ENCODE results near the gene ABCA7. TPM values are rescaled to one million over a fixed set of nuclear protein-coding genes. Genes with fewer than 3 reads are reported as not detected.
A peak's percentile ranks its signal among the peaks of the same experiment; 100 is the strongest.

ABCA7 gene
- total RNA-seq, 1 donor: 42.5 TPM

DNA sequence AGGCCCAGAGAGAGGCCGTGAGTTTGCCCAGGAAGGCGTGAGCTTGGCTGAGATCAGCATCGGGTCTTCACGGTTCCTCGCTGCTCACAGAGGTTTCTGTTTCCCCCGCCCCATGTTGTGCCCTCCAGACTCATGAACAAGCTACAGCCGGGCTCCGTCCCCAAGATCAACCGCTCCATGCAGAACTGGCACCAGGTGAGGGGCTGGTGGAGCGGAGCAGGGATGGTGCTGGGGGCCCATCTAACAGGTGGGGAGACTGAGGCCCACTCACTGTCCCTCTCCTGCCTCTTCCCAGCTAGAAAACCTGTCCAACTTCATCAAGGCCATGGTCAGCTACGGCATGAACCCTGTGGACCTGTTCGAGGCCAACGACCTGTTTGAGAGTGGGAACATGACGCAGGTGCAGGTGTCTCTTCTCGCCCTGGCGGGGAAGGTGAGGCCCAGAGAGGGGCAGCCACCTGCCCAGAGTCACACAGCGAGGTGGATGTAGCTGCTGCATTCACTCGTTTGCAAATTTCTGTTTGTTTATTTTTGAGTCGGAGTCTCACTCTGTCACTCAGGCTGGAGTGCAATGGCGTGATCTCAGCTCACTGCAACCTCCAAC, 7.5 kb upstream of the ABCA7 start:
- no peak for DNase-seq (ENCODE audit: low read depth in 2 of 3, low spot score in 2 of 3)

DNA sequence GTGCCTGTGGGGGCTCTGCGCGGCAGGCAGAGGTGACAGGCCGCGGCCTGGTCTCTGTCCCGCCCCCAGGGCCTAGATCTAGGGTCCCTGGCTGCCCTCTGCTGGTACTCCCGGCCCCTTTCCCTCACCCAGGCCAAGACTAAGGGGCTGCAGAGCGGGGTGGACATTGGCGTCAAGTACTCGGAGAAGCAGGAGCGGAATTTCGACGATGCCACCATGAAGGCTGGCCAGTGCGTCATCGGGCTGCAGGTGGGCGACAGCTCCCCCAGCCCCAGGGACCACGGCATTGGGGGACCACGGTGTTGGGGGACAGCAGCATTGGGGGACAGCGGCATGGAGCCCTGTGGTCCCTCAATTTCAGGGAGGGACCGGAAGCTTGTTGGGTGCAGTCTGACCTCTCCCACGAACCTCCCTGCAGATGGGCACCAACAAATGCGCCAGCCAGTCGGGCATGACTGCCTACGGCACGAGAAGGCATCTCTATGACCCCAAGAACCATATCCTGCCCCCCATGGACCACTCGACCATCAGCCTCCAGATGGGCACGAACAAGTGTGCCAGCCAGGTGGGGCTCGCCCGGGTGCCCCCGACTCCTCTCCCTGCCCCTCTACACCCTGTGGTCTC, 3.8 kb upstream of the ABCA7 start:
- no peak for DNase-seq (ENCODE audit: low read depth in 2 of 3, low spot score in 2 of 3)

DNA sequence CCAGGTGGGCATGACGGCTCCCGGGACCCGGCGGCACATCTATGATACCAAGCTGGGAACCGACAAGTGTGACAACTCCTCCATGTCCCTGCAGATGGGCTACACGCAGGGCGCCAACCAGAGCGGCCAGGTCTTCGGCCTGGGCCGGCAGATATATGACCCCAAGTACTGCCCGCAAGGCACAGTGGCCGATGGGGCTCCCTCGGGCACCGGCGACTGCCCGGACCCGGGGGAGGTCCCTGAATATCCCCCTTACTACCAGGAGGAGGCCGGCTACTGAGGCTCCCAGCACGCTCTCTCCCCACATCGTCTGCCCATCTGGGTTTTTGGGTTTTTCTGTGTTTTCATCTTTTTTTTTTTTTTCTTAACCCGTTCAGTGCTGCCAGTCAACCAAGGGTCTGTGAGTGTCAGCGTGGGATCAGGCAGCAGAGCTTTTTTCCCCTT, 2.3 kb upstream of the ABCA7 start:
- no peak for DNase-seq (ENCODE audit: low read depth in 2 of 3, low spot score in 2 of 3)

DNA sequence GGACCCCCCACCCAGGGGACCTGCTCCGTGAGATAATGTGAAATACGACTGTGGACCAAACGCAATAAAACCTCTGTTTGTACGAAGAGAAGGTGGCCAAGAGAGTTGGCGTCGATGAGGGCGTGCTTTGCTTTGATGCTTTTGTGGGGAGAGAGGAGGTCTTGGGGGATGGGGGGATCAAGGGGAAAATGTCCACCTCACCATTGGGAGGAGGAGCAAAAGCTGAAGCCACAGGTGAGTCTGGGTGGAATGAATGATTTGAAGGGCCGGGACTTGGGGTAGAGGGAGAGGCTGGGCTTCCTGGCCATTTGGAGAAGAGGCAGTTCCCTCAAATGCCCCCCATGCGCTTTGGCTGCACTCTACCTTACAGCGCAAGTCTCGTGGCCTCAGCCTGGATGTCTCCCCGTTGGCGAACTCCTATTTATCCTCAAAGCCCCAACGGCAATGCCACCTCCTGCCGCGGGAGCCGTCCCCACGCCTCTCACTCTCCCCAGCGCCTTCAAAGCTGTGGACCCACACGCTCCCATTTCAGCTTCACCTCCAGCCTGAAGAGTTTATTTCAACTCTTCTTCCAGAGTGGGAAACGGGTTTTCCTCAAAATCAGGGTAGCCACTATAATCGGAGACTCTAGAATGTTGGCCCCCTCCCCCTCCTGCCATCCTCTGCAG, 795 bp upstream of the ABCA7 start:
- DNase-seq (ENCODE audit: low read depth in 2 of 3, low spot score in 2 of 3): no peak

DNA sequence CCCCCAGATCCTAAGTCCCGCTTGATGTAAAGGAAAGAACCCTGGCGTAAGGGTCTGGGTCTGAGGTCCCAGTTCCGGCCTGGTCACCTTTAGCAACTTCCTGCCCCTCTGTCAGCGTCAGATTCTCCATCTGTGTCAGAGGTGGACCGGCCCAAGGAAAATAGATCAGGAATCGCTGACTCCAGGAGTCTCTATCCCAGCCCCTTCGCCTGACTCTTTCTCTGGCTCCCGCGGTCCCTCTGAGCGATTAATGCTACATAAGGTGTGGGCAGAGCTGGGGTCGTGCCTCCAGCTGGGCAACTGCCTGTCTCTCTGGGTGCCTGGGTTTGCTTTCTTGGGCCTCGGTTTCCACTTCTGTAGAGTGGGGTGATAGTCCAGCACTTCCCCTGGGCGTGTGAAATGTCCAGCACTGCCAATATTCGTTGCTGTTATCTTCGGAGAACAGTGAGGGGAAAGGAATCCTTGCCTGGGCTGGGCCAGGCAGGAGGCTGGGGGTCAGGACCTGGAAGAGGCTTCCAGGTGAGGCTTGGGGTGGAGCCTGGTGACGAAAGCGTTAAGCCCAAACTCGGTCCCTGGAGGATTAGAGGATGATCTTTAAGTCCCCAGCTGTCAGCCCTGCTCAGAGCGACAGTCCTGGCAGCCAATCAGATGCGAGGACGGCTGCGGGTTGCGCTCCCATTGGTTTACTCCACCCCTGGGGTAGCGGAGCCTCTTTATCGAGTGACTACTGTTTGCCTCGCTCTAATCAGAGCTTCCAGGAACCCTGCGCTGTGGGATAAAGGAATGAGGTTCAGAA, 767 bp downstream of the ABCA7 start:
- DNase-seq (ENCODE audit: low read depth in 2 of 3, low spot score in 2 of 3): peak in 2 of 3 donors; percentile 82 to 90

DNA sequence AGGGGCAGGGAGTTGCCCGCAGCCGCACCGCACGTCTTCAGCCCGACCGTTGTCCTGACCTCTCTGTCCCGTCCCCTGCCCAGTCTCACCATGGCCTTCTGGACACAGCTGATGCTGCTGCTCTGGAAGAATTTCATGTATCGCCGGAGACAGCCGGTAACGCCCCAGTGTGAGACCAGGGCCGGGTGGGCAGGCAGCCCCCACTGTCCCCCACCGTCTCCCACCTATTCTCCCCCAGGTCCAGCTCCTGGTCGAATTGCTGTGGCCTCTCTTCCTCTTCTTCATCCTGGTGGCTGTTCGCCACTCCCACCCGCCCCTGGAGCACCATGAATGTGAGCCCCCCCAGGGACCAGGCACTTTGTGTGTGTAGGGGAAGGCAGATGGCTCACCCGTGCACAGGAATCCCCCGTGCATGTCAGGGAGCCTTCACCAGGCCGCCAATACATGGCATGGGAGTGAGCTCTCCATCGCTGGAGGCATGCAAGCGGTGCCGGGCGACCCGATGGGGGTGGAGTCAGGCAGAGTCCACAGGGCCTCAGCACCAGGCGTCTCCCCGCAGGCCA, 1.4 kb downstream of the ABCA7 start:
- no peak for DNase-seq (ENCODE audit: low read depth in 2 of 3, low spot score in 2 of 3)

DNA sequence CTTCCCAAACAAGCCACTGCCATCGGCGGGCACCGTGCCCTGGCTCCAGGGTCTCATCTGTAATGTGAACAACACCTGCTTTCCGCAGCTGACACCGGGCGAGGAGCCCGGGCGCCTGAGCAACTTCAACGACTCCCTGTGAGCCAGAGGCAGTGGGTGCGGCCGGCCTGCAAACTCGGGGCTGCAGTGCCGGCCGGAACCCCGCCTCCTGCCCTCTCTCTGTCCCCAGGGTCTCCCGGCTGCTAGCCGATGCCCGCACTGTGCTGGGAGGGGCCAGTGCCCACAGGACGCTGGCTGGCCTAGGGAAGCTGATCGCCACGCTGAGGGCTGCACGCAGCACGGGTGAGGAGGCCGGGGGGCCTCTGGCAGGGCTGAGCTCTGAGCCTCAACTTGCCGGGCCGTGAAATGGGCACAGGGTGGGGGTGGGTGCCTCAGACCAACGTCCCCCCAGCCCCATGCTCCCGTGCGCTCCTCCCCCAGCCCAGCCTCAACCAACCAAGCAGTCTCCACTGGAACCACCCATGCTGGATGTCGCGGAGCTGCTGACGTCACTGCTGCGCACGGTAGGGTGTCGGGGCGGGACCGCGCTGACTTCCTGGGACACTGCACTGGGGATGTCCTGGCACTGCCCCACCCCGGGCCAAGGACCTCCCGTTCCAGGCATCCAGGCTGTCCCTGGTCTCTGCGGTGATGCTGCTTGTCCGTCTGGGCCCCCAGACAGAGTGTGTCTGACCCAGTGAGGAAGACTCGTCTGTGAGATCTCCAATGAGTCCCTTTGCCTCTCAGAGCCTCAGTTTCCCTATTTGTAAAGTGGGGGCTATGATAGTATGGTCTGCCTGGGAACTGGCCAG, 2.2 kb downstream of the ABCA7 start:
- no peak for DNase-seq (ENCODE audit: low read depth in 2 of 3, low spot score in 2 of 3)

DNA sequence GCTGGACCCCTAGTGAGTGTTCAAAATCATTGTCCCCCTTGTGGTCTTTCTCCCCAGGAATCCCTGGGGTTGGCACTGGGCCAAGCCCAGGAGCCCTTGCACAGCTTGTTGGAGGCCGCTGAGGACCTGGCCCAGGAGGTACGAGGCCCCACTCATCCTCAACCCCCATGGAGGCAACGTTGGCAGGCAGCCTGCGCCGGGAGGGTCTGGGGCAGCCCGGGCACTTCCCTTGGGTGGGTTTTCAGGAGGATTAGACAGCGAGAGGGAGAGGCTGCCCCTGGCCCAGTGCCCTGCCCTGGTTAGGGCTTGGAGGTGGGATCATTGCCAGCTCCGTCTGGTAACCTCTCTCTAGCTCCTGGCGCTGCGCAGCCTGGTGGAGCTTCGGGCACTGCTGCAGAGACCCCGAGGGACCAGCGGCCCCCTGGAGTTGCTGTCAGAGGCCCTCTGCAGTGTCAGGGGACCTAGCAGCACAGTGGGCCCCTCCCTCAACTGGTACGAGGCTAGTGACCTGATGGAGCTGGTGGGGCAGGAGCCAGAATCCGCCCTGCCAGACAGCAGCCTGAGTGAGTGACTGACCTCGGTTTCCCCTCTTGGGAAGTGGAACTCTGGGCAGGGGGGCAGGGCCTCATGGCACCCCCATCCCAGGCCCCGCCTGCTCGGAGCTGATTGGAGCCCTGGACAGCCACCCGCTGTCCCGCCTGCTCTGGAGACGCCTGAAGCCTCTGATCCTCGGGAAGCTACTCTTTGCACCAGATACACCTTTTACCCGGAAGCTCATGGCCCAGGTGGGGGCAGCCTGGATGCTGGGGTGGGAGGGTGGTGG, 3.0 kb downstream of the ABCA7 start:
- no peak for DNase-seq (ENCODE audit: low read depth in 2 of 3, low spot score in 2 of 3)

DNA sequence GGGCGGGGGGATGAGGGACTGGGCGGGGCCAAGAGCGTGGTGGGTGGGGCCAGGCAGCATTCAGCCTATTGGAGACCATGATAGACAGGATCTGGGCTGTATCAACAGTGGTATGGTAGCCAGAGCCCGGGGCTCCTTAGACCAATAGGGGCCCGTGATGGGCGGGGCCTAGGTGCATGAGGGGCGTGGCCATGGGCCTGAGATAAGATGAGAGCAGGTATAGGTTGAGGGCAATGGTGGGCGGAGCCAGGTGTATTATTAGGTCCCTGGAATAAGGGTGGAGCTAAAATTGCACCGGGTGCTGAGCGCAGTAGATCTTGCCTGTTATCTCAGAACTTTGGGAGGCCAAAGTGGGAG, 5.3 kb downstream of the ABCA7 start:
- peak in 2 of 3 donors; percentile 65 to 70 for DNase-seq (ENCODE audit: low read depth in 2 of 3, low spot score in 2 of 3)

DNA sequence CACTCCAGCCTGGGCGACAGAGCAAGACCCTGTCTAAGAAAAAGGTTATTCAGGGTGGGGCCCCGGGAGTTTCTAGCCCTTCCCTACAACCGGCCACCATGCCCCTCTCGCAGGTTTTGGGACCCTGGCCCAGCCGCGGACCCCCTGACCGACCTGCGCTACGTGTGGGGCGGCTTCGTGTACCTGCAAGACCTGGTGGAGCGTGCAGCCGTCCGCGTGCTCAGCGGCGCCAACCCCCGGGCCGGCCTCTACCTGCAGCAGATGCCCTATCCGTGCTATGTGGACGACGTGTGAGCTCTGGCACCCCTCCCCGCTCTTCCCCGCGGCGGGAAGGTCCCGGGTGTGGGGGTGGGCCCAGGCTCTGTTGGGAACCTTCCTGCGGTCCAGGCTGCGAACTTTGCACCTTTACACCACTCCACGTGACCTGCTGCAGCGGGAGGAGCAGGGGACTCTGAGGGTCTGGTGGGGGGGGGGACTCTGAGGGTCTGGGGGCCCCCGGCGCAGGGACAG, 6.3 kb downstream of the ABCA7 start:
- DNase-seq (ENCODE audit: low read depth in 2 of 3, low spot score in 2 of 3): no peak

DNA sequence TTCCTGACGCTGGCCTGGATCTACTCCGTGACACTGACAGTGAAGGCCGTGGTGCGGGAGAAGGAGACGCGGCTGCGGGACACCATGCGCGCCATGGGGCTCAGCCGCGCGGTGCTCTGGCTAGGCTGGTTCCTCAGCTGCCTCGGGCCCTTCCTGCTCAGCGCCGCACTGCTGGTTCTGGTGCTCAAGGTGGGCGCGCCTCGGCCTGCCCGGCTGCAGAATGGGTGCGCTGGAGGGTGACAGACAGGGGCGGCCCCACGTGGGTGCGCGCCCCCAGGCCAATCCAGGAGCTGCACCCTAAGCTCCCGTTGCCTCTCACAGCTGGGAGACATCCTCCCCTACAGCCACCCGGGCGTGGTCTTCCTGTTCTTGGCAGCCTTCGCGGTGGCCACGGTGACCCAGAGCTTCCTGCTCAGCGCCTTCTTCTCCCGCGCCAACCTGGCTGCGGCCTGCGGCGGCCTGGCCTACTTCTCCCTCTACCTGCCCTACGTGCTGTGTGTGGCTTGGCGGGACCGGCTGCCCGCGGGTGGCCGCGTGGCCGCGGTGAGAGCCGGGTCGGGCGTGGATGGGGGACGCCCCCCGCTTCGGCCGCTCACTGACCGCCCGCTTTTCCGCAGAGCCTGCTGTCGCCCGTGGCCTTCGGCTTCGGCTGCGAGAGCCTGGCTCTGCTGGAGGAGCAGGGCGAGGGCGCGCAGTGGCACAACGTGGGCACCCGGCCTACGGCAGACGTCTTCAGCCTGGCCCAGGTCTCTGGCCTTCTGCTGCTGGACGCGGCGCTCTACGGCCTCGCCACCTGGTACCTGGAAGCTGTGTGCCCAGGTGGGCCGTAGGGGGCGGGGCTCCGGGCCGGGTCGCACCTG, 7.2 kb downstream of the ABCA7 start:
- no peak for DNase-seq (ENCODE audit: low read depth in 2 of 3, low spot score in 2 of 3)

DNA sequence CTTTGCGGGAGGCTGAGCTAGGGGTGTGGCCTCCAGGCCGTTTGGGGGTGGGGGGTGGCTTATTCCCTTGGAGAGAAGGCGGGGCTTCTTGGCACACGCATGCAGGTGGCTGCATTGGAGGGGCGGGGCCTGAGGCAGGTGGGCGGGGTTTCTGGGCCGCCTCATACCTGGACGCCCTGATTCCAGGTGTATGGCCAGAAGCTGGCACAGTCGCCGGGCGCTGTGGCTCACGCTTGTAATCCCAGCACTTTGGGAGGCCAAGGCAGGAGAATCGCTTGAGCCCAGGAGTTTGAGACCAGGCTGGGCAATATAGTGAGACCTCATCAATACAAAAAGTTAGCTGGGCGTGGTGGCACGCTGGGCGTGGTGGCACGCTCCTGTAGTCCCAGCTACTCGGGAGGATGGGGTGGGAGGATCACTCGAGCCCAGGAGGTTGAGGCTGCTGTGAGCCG, 7.8 kb downstream of the ABCA7 start:
- DNase-seq (ENCODE audit: low read depth in 2 of 3, low spot score in 2 of 3): no peak

DNA sequence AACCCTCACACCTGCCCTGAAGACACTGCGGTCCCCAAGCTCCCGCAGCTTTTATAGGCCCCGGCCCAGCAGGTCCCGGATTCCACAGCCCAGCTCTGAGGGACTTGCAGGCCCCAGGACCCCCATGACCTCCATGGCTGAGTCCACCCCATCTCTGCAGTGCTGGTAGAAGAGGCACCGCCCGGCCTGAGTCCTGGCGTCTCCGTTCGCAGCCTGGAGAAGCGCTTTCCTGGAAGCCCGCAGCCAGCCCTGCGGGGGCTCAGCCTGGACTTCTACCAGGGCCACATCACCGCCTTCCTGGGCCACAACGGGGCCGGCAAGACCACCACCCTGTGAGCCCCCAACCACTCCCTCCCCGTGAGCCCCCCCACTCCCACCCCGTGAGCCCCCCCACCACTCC, 9.2 kb downstream of the ABCA7 start:
- no peak for DNase-seq (ENCODE audit: low read depth in 2 of 3, low spot score in 2 of 3)

DNA sequence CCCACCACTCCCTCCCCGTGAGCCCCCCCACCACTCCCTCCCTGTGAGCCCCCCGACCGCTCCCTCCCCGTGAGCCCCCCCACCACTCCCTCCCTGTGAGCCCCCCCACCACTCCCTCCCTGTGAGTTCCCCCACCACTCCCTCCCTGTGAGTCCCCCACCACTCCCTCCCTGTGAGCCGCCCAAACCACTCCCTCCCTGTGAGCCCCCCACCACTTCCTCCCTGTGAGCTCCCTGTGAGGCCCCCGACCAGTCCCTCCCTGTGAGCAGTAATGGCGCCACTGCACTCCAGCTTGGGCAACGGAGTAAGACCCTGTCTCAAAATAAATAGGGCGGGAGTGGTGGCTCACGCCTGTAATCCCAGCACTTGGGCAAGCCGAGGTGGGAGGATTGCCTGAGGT, 9.9 kb downstream of the ABCA7 start:
- DNase-seq (ENCODE audit: low read depth in 2 of 3, low spot score in 2 of 3): peak in 1 of 3 donors; percentile 60

DNA sequence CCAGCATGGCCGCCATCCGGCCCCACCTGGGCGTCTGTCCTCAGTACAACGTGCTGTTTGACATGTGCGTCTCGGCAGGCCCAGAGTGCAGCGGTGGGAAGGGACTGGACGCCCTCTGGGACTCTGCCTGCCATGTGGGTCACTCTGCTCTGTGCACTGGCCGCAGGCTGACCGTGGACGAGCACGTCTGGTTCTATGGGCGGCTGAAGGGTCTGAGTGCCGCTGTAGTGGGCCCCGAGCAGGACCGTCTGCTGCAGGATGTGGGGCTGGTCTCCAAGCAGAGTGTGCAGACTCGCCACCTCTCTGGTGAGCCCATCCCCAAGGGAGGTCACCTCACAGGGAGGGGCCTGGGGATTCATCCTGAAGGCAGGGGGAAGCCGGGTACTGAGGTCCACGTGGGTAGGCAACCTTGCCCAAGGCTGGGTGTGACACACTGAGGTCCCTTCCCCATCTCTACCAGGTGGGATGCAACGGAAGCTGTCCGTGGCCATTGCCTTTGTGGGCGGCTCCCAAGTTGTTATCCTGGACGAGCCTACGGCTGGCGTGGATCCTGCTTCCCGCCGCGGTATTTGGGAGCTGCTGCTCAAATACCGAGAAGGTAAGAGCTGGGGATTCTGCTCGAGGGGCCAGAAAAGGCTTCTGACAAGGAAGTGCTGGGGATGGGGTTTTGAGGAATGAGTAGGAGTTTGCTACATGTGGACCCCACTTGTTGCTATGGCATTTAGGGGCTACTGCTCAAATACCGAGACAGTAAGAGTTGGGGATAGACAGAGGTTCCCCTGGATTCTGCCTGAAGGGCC, 11.3 kb downstream of the ABCA7 start:
- DNase-seq (ENCODE audit: low read depth in 2 of 3, low spot score in 2 of 3): no peak

DNA sequence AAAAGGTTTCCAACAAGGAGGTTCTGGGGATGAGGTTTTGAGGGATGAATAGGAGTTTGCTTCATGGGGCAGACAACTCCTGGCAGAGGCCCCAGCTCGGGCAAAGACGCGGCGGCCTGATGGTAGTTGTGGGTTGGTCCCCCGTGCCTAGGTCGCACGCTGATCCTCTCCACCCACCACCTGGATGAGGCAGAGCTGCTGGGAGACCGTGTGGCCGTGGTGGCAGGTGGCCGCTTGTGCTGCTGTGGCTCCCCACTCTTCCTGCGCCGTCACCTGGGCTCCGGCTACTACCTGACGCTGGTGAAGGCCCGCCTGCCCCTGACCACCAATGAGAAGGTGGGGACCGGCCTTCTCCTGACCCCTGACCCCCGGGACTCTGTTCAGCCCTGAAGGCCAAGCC, 11.9 kb downstream of the ABCA7 start:
- no peak for DNase-seq (ENCODE audit: low read depth in 2 of 3, low spot score in 2 of 3)

DNA sequence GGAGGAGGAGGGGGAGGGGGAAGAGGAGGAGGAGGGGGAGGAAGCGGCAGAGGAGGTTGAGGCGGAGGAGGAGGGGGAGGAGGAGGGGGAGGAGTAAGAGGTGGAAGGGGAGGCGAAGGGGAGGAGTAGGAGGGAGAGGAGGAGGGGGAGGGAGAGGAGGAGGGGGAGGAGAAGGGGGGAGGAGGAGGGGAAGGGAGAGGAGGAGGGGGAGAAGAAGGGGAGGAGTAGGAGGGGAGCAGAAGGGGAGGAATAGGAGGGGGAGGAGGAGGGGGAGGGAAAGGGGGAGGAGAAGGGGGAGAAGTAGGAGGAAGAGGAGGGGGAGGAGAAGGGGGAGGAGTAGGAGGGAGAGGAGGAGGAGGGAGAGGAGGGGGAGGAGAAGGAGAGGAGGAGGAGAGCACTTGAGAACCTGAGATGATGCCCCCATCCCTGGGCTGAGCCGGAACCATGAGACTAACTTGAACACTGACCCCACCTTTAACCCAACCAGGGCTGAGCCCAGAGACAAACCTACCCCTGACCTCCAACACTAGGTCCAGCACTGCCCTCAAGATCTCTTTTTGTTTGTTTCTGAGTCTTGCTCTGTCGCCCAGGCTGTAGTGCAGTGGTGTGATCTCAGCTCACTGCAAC, 12.6 kb downstream of the ABCA7 start:
- DNase-seq (ENCODE audit: low read depth in 2 of 3, low spot score in 2 of 3): no peak

All from hematopoietic multipotent progenitor cell (in vitro differentiated cells).